Melanocyte of skin (primary cell): ENCODE data around the gene CMTM7. TPM values are rescaled to one million over a fixed set of nuclear protein-coding genes. Genes with fewer than 3 reads are reported as not detected.

ENCODE experiments used
- total RNA-seq, 2 donors: library from RNA; depleted of rRNA; stranded (reverse); fragments of >200 nt; gene quantifications; 2 replicates each; pipeline ENCODE4 v1.2.3, GENCODE V29; 2012

Gene CMTM7
- total RNA-seq: 10 to 100 TPM in 1 of 2 donors, 1 to 10 TPM in 1; 9.3 to 12.3 TPM

GRCh38 chr3:32391643-32392535 is at the start of gene CMTM7:
Gene CMTM7, plus strand, starts transcription at chr3:32391853. Its CDS starts 54 bp downstream, at chr3:32391907.

GRCh38 chr3:32502118-32502945 is 110.7 kb downstream of the CMTM7 start, which contains the start of gene CMTM6:
Gene CMTM6, minus strand, starts transcription at chr3:32502852. Its CDS starts 107 bp downstream, at chr3:32502745.

Other genes starting within 250 kb of the CMTM7 start
- gene CMTM8, start 153.2 kb upstream of the CMTM7 start, total RNA-seq: 1 to 10 TPM in 1 of 2 donors, under 1 TPM in 1; 0.33 to 1.0 TPM
- 10 to 100 TPM; 48.5 to 69.6 TPM for gene CMTM6, start 111.0 kb downstream of the CMTM7 start, total RNA-seq
- gene DYNC1LI1, start 179.0 kb downstream of the CMTM7 start, total RNA-seq: 10 to 100 TPM; 31.3 to 36.0 TPM